Subcutaneous adipose tissue (tissue), 4 donors: ENCODE results near the gene ST3GAL6. TPM values are rescaled to one million over a fixed set of nuclear protein-coding genes. Genes with fewer than 3 reads are reported as not detected.

Experiments used
- total RNA-seq, 4 donors: library from RNA; depleted of rRNA; stranded (reverse); fragments of >200 nt; gene quantifications; one replicate each; pipeline ENCODE4 v1.1.0, GENCODE V29; 2016
- TF ChIP-seq, protein P1 (sequence below): fragments of 450-650 bp; IDR thresholded peaks from one replicate; pipeline ENCODE4 v1.5.1; 2016; ENCODE audit warnings: low read depth, mild to moderate bottlenecking, control low read depth, antibody characterized with exemption, moderate library complexity

ST3GAL6 gene
- total RNA-seq, 4 donors from 2014 or later = 25.3 to 49.9 (median 37.3) TPM

DNA sequence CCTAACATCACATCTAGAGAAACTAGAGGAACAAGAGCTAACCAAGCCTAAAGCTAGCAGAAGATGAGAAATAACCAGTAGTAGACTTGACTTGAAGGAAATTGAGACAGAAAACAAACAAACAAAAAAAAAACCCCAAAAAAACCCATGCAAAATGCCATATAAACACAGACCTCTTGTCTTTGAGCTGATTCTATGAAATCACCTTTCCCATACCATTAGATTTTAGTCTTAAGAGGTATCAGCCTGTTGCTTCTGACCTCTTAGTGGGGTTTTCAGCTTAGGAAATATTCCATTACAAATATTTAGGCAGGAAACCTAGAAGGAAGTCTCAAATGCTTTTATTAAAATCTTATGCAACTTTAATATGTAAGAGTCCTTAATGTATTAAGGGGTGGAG lies 23.9 kb upstream of the ST3GAL6 start:
- TF ChIP-seq, protein P1, sequence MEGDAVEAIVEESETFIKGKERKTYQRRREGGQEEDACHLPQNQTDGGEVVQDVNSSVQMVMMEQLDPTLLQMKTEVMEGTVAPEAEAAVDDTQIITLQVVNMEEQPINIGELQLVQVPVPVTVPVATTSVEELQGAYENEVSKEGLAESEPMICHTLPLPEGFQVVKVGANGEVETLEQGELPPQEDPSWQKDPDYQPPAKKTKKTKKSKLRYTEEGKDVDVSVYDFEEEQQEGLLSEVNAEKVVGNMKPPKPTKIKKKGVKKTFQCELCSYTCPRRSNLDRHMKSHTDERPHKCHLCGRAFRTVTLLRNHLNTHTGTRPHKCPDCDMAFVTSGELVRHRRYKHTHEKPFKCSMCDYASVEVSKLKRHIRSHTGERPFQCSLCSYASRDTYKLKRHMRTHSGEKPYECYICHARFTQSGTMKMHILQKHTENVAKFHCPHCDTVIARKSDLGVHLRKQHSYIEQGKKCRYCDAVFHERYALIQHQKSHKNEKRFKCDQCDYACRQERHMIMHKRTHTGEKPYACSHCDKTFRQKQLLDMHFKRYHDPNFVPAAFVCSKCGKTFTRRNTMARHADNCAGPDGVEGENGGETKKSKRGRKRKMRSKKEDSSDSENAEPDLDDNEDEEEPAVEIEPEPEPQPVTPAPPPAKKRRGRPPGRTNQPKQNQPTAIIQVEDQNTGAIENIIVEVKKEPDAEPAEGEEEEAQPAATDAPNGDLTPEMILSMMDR = no peak

DNA sequence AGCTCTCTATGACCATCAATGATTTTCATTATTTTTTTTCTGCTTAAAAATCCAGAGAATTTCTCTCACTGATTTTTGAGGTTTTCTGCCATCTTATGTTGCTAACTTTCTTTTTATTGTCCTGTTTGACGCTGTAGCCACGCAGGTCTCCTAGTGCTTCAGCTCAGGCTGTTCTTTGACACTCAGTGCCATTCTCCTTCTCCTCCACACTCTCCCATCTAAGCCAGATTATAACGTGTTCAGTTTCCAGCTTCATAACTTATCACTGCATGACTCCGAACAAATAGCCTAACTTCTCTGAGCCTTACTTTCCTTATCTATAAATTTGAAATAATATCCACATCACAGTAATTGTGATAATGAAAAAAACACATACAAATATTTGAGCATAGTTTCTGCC lies 22.8 kb upstream of the ST3GAL6 start:
- TF ChIP-seq, protein P1 = no peak

DNA sequence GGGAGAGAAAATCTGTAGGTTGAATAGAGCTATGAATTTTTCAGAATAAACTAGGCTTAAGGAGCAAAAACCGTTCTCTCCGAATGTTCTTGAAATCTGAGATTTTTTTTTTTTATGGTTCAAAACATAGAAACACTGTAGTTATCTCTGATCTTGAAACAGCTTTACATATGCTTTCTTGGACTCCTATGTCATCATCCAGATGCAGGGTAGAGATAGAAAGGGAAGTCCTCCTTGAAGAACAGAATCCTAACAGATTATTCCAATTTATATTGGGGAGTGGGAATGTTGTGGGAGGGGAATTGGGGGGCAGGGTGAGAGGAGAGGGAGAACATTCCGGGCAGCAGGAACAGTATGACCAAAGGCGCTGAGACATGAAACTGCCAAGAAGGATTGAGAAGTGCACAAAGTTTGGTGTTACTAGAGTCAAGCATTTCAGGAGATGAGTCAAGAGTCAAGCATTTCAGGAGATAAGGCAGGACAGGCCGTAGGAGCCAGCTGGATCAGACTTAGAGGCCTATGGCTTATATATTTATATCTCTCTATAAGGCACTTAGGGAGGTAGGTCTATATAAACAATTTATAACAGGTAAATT lies 21.9 kb upstream of the ST3GAL6 start:
- TF ChIP-seq, protein P1 = no peak

DNA sequence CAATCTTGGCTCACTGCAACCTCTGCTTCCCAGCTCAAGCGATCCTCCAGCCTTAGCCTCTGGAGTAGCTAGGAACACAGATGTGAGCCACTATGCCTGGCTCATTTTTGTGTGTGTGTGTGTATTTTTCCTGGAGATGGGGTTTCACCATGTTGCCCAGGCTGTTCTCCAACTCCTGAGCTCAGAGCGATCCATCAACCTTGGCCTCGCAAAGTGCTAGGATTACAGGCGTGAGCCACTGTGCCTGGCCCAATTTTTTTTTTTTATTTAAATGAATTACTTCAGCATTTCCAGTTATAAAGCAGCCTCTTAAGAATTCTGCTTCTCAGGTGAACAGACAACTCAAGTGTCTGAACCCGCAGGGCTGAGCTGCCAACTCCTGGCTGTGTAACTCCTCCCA lies 20.1 kb upstream of the ST3GAL6 start:
- TF ChIP-seq, protein P1 = no peak

DNA sequence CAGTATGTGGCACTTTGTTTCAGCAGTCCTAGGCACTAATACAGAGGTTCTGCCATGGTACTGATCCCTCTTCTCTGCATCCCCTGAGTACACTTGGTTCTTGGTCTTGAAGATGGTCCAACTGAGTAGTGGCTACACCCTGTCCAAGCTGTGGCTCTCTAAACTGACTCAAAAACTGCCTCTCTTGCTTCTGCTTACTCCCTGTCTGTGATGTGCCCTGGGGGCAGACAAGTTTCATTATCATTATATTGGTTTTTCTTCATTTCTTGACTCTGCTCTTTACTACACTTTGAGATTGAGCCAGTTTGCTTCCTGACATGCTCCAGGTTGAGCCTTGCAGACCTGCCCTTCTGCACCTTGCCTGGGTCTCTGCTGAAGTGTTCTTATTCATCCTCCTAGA lies 18.9 kb upstream of the ST3GAL6 start:
- TF ChIP-seq, protein P1 = no peak

DNA sequence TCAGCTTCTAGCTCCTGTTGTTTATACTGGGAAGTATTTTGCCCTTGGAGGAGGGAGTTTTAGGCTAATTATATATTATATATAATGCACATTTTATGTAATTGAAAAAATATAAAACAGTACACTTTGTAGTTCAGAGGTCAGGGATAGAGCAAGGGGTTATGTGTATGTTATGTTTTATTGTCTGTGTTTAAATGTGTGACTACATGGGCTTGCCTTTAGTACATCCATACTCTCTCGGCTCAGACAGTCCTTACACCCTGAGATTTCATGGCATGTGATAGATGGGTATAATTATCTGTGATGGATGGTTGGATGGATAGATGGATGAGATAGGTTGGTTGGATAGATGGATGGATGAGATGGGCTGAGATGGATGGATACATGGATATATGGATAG lies 17.4 kb upstream of the ST3GAL6 start:
- TF ChIP-seq, protein P1 = no peak

DNA sequence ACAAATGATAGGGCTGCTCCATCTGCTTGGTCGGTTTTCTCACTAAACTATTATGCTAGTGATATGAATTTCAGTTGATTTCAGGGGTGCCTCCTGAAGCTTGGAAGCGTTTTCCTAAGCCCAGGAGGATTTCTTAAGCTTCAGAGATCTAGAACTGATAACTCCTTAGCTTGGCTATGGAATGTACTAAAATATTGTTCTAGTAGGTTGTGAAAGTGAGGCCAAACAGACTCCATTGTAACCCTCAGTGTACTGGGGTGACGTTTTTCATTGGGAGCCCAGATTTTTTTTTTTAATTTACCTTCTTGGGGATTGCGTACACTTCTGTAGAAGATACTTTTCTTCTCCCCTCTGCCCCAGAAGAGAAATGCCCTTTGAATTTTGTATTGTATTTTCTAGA lies 17.0 kb upstream of the ST3GAL6 start:
- TF ChIP-seq, protein P1 = no peak
